Endothelial cell of umbilical vein (primary cell): ENCODE measurements around the gene AFG3L2. TPM values are rescaled to one million over a fixed set of nuclear protein-coding genes. Genes with fewer than 3 reads are reported as not detected.

Experiments
- BruUV-seq: library from RNA; stranded (reverse); fragments of 400-500 nt; replicated peaks from 2 replicates; lab custom pipeline; 2021; lab: Mats Ljungman, UMichigan
- CTCF ChIA-PET: fragments of 300-600, 350-600 bp; sonication (Branson Sonifier 250); formaldehyde crosslinking; loops from one replicate; lab custom pipeline; 2021; ENCODE audit warnings: antibody characterized with exemption, inconsistent platforms; lab: Charles Lee
- POLR2A ChIA-PET: fragments of 300-600, 350-600 bp; sonication (Branson Sonifier 250); formaldehyde crosslinking; loops from one replicate; lab custom pipeline; 2021; ENCODE audit warnings: antibody characterized with exemption, inconsistent platforms; lab: Charles Lee
- DNase-seq: peaks from one replicate; pipeline ENCODE4 v3.0.0-alpha.2; 2011; ENCODE audit warnings: low read depth, low spot score
- FAIRE-seq: peaks from 2 replicates; lab custom pipeline; 2011; peaks lifted over from hg19 to GRCh38; lab: Jason Lieb, UNC
- H2AFZ ChIP-seq: 2 replicates; pipeline ENCODE4 v1.6.0; 2012; ENCODE audit warnings: low read depth, low read length, control low read depth, inconsistent platforms
- H3K27ac ChIP-seq: 2 replicates; pipeline ENCODE4 v1.5.1; 2011; ENCODE audit warnings: low read depth, mild to moderate bottlenecking, control low read depth, low read length, moderate library complexity; ENCODE audit not compliant: insufficient read depth
- H3K27me3 ChIP-seq, 2 experiments: 2 replicates each; pipeline versions ENCODE4 v1.6.0 to v1.6.1; 2011; ENCODE audit warnings: low read length in 2 of 2, mixed read lengths in 1 of 2; ENCODE audit not compliant: control insufficient read depth in 2 of 2, insufficient read depth in 2 of 2
- H3K36me3 ChIP-seq, 2 experiments: 2 replicates in 1 of 2; 3 replicates in 1 of 2; pipeline ENCODE4 v1.5.1; 2011; ENCODE audit warnings: low read length in 2 of 2, mild to moderate bottlenecking in 1 of 2, moderate library complexity in 1 of 2; ENCODE audit not compliant: control insufficient read depth in 2 of 2, insufficient read depth in 2 of 2; ENCODE audit errors: extremely low read depth in 1 of 2
- H3K4me1 ChIP-seq: 3 replicates; pipeline ENCODE4 v1.5.1; 2011; ENCODE audit warnings: mild to moderate bottlenecking, low read length; ENCODE audit not compliant: control insufficient read depth, insufficient read depth; ENCODE audit errors: extremely low read depth
- H3K4me2 ChIP-seq: 2 replicates; pipeline ENCODE4 v1.6.1; 2011; ENCODE audit warnings: low read length, control low read depth, mixed read lengths; ENCODE audit not compliant: insufficient read depth
- H3K4me3 ChIP-seq, 3 experiments: fragments of 200-600 bp in 1 of 3; sonication (generic), shearing (Covaris generic) in 1 of 3; replicated peaks in 1 of 3; 2 replicates each; pipeline ENCODE4 v1.5.1; 2011 to 2016; ENCODE audit warnings: control low read depth in 3 of 3, low read length in 3 of 3, mild to moderate bottlenecking in 2 of 3, inconsistent platforms in 1 of 3, low read depth in 1 of 3, moderate library complexity in 1 of 3; ENCODE audit not compliant: insufficient read depth in 1 of 3
- H3K79me2 ChIP-seq: 2 replicates; pipeline ENCODE4 v1.6.0; 2012; ENCODE audit warnings: low read length, inconsistent platforms; ENCODE audit not compliant: control insufficient read depth, insufficient read depth
- H3K9ac ChIP-seq: replicated peaks from 2 replicates; pipeline ENCODE3; 2011; ENCODE audit warnings: low read length, control low read depth; ENCODE audit not compliant: insufficient read depth; ENCODE audit errors: extremely low read depth
- H3K9me1 ChIP-seq: replicated peaks from 3 replicates; pipeline ENCODE4 v1.6.0; 2011; ENCODE audit warnings: mild to moderate bottlenecking, low read length; ENCODE audit not compliant: control insufficient read depth, insufficient read depth; ENCODE audit errors: extremely low read depth
- H3K9me3 ChIP-seq: replicated peaks from 2 replicates; pipeline ENCODE4 v1.5.1; 2012; ENCODE audit warnings: low read length, inconsistent platforms; ENCODE audit not compliant: control insufficient read depth, insufficient read depth
- H4K20me1 ChIP-seq: replicated peaks from 2 replicates; pipeline ENCODE3; 2011; ENCODE audit warnings: mild to moderate bottlenecking, low read length; ENCODE audit not compliant: control insufficient read depth, insufficient read depth; ENCODE audit errors: extremely low read depth
- CTCF ChIP-seq, 2 donors: IDR thresholded peaks; 1 replicate in 1 of 2; 2 replicates in 1 of 2; pipeline ENCODE4 v1.5.1; 2011; ENCODE audit warnings: low read length in 2 of 2, mild to moderate bottlenecking in 2 of 2, moderate library complexity in 2 of 2, control low read depth in 1 of 2, inconsistent platforms in 1 of 2, low read depth in 1 of 2; ENCODE audit not compliant: insufficient read depth in 1 of 2; ENCODE audit errors: extremely low read depth in 1 of 2
- EZH2 ChIP-seq: IDR thresholded peaks from 2 replicates; pipeline ENCODE4 v1.6.1; 2012; ENCODE audit warnings: borderline replicate concordance, low read depth, mild to moderate bottlenecking, moderate library complexity, low read length, inconsistent platforms; ENCODE audit not compliant: severe bottlenecking
- FOS ChIP-seq: IDR thresholded peaks from 2 replicates; pipeline ENCODE4 v1.6.1; 2011; ENCODE audit warnings: mild to moderate bottlenecking, low read length, moderate library complexity, borderline replicate concordance; ENCODE audit not compliant: insufficient read depth
- GATA2 ChIP-seq: IDR thresholded peaks from 2 replicates; pipeline ENCODE4 v1.7.0; 2011; ENCODE audit warnings: low read depth, mild to moderate bottlenecking, moderate library complexity, mixed read lengths, low read length; ENCODE audit not compliant: insufficient read length, insufficient read depth
- JUN ChIP-seq: IDR thresholded peaks from 2 replicates; pipeline ENCODE4 v1.6.1; 2011; ENCODE audit warnings: borderline replicate concordance, low read depth; ENCODE audit not compliant: insufficient read length, insufficient read depth
- MAX ChIP-seq: IDR thresholded peaks from 2 replicates; pipeline ENCODE4 v1.6.1; 2011; ENCODE audit not compliant: insufficient read depth, insufficient read length
- MYC ChIP-seq: IDR thresholded peaks from one replicate; pipeline ENCODE4 v1.6.1; 2011; ENCODE audit warnings: mild to moderate bottlenecking, low read depth, low read length
- POLR2A ChIP-seq: IDR thresholded peaks from 2 replicates; pipeline ENCODE4 v1.6.1; 2012; ENCODE audit warnings: low read depth, mild to moderate bottlenecking, control low read depth, low read length
- POLR2AphosphoS5 ChIP-seq: IDR thresholded peaks from 2 replicates; pipeline ENCODE4 v1.6.1; 2012; ENCODE audit warnings: low read depth, mild to moderate bottlenecking, control low read depth, low read length, moderate library complexity; ENCODE audit not compliant: insufficient read depth
- dilution Hi-C: fragments of 300-500 bp; cut with MboI; formaldehyde crosslinking; loops from one replicate; pipeline ENCODE4 v1.15.0; 2019; ENCODE audit warnings: low sequenced_read_pairs; ENCODE audit not compliant: extremely low pct_ligation_motif_present
- intact Hi-C: fragments of 100-400 bp; cut with micrococcal nuclease; formaldehyde crosslinking; loops from one replicate; pipeline ENCODE4 v1.10.0; 2022
- polyA plus RNA-seq, 4 experiments: library from polyadenylated mRNA; depleted of rRNA in 3 of 4; stranded (reverse) in 3 of 4; unstranded in 1 of 4; fragments of >200 nt; gene quantifications; 2 replicates each; pipeline versions ENCODE4 v1.2.1 to v1.2.3, GENCODE V29; 2011 to 2012; ENCODE audit warnings: missing spikeins in 1 of 4
- total RNA-seq: library from RNA; stranded (reverse); gene quantifications from 2 replicates; pipeline ENCODE4 v1.2.3, GENCODE V29; 2021

AFG3L2 gene
- total and polyA plus RNA-seq, 2 donors (not counting 3 experiments of a cell fraction or from before 2014, with no cell fraction given) = 19.3 to 42.4 TPM

- no peaks in the 10 kb centered on the region for H3K9me3 ChIP-seq
- H3K9me1 ChIP-seq = no peaks in the 10 kb centered on the region
- H3K36me3 ChIP-seq = no peaks in the 10 kb centered on the region
- BruUV-seq = no TSS peak
- CTCF ChIA-PET = interaction anchor here (1.4 to 7.7 kb wide), 8 partner anchors 7 to 39 kb away, joined by 4 to 102 read pairs (median 10); partner anchors contain the start of gene TUBB6
- H3K27me3 ChIP-seq = peaks cover 0 to 2% of the 10 kb centered on the region in 2 experiments
- DNase-seq (no peak), FAIRE-seq (peak; percentile 15)
- H3K4me3 ChIP-seq = peak overlapping the region in 1 of 3 experiments; percentile 25
- H4K20me1 ChIP-seq = no peaks in the 10 kb centered on the region
- H3K9ac ChIP-seq = no peak overlapping the region
- dilution Hi-C loops (no loop called here), intact Hi-C loops (loop anchor here (10.0 kb wide), 1 partner anchor 366 kb away; the partner anchor contains the start of gene SPIRE1)
- H3K79me2 ChIP-seq = no peaks in the 10 kb centered on the region
- POLR2A ChIA-PET = interaction anchor here (1.0 to 2.2 kb wide), 4 partner anchors 10 to 21 kb away, joined by 3 to 11 read pairs (median 5); partner anchors contain the start of gene TUBB6
- no peak overlapping the region for H3K27ac ChIP-seq
- H3K4me1 ChIP-seq = no peaks in the 10 kb centered on the region
- peak overlapping the region; percentile 44 for H3K4me2 ChIP-seq
- peak overlapping the region; percentile 48 for H2AFZ ChIP-seq
- TF ChIP-seq POLR2A (no peak), JUN (no peak), GATA2 (no peak), POLR2AphosphoS5 (no peak), MAX (no peak), EZH2 (no peak), FOS (no peak), MYC (no peak), CTCF (IDR thresholded peaks at IDR 0.05; ENCODE audit: extremely low read depth in 1 of 2, insufficient read depth in 1 of 2, low read depth in 1 of 2, low read length in 2 of 2) (no peak)
Measured at GRCh38 chr18:12288403-12288755, 88.6 kb downstream of the AFG3L2 start.
